WTC11 (cell line): ENCODE data around the gene LDLRAD3.
"Not testable (repeated sequence)": the region's sequence is repeated elsewhere in the genome, so short reads cannot be mapped to it uniquely, and the experiment has no call there.

Source experiments
- AFF4 ChIP-seq: sonication (generic); formaldehyde crosslinking; IDR thresholded peaks from 2 replicates; pipeline ENCODE4 v1.8.1; 2023; ENCODE audit warnings: mild to moderate bottlenecking, missing genetic modification reagents, borderline replicate concordance
- ATF1 ChIP-seq: sonication (generic); formaldehyde crosslinking; IDR thresholded peaks from 2 replicates; pipeline ENCODE4 v1.8.1; 2023; ENCODE audit warnings: mild to moderate bottlenecking, moderate library complexity, missing genetic modification reagents
- JUN ChIP-seq: sonication (generic); formaldehyde crosslinking; IDR thresholded peaks from 2 replicates; pipeline ENCODE4 v1.8.0; 2023; ENCODE audit warnings: mild to moderate bottlenecking, missing genetic modification reagents
- NFATC4 ChIP-seq: fragments of 250-450 bp; sonication (Bioruptor Pico); IDR thresholded peaks from 2 replicates; pipeline ENCODE4 v1.9.0; 2021; ENCODE audit warnings: mild to moderate bottlenecking
- NR2C2 ChIP-seq: sonication (generic); formaldehyde crosslinking; IDR thresholded peaks from 2 replicates; pipeline ENCODE4 v1.8.0; 2022; ENCODE audit warnings: mild to moderate bottlenecking, missing genetic modification reagents
- TP53 ChIP-seq: sonication (generic); formaldehyde crosslinking; IDR thresholded peaks from 2 replicates; pipeline ENCODE4 v1.8.1; 2023; ENCODE audit warnings: mild to moderate bottlenecking, missing genetic modification reagents
- USF2 ChIP-seq: sonication (generic); formaldehyde crosslinking; IDR thresholded peaks from 2 replicates; pipeline ENCODE4 v1.8.1; 2023; ENCODE audit warnings: mild to moderate bottlenecking, missing genetic modification reagents, moderate library complexity
- TF ChIP-seq, protein P1 (sequence below): fragments of 200-600 bp; IDR thresholded peaks from 2 replicates; pipeline ENCODE4 v1.8.0; 2022; ENCODE audit warnings: antibody characterized with exemption
- TF ChIP-seq, protein P2 (sequence below): sonication (generic); formaldehyde crosslinking; IDR thresholded peaks from 2 replicates; pipeline ENCODE4 v1.8.1; 2022; ENCODE audit warnings: missing genetic modification reagents, borderline replicate concordance
- TF ChIP-seq, protein P3 (sequence below): sonication (generic); formaldehyde crosslinking; IDR thresholded peaks from 2 replicates; pipeline ENCODE4 v1.8.0; 2022; ENCODE audit warnings: mild to moderate bottlenecking, missing genetic modification reagents

GRCh38 chr11:36189735-36190134 lies 245.9 kb downstream of the LDLRAD3 start:
- TF ChIP-seq, protein P1, sequence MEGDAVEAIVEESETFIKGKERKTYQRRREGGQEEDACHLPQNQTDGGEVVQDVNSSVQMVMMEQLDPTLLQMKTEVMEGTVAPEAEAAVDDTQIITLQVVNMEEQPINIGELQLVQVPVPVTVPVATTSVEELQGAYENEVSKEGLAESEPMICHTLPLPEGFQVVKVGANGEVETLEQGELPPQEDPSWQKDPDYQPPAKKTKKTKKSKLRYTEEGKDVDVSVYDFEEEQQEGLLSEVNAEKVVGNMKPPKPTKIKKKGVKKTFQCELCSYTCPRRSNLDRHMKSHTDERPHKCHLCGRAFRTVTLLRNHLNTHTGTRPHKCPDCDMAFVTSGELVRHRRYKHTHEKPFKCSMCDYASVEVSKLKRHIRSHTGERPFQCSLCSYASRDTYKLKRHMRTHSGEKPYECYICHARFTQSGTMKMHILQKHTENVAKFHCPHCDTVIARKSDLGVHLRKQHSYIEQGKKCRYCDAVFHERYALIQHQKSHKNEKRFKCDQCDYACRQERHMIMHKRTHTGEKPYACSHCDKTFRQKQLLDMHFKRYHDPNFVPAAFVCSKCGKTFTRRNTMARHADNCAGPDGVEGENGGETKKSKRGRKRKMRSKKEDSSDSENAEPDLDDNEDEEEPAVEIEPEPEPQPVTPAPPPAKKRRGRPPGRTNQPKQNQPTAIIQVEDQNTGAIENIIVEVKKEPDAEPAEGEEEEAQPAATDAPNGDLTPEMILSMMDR: not testable (repeated sequence)
- TF ChIP-seq, protein P2, sequence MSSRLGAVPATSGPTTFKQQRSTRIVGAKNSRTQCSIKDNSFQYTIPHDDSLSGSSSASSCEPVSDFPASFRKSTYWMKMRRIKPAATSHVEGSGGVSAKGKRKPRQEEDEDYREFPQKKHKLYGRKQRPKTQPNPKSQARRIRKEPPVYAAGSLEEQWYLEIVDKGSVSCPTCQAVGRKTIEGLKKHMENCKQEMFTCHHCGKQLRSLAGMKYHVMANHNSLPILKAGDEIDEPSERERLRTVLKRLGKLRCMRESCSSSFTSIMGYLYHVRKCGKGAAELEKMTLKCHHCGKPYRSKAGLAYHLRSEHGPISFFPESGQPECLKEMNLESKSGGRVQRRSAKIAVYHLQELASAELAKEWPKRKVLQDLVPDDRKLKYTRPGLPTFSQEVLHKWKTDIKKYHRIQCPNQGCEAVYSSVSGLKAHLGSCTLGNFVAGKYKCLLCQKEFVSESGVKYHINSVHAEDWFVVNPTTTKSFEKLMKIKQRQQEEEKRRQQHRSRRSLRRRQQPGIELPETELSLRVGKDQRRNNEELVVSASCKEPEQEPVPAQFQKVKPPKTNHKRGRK: not testable (repeated sequence)
- not testable (repeated sequence) for TF ChIP-seq ATF1; AFF4; NR2C2 (CRISPR knock-in tag); NFATC4 (CRISPR knock-in tag); JUN; TP53 (CRISPR knock-in tag); USF2
- TF ChIP-seq, protein P3, sequence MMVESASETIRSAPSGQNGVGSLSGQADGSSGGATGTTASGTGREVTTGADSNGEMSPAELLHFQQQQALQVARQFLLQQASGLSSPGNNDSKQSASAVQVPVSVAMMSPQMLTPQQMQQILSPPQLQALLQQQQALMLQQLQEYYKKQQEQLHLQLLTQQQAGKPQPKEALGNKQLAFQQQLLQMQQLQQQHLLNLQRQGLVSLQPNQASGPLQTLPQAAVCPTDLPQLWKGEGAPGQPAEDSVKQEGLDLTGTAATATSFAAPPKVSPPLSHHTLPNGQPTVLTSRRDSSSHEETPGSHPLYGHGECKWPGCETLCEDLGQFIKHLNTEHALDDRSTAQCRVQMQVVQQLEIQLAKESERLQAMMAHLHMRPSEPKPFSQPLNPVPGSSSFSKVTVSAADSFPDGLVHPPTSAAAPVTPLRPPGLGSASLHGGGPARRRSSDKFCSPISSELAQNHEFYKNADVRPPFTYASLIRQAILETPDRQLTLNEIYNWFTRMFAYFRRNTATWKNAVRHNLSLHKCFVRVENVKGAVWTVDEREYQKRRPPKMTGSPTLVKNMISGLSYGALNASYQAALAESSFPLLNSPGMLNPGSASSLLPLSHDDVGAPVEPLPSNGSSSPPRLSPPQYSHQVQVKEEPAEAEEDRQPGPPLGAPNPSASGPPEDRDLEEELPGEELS (CRISPR knock-in tag): not testable (repeated sequence)
